ENCODE results near the gene LRMDA.

DNA sequence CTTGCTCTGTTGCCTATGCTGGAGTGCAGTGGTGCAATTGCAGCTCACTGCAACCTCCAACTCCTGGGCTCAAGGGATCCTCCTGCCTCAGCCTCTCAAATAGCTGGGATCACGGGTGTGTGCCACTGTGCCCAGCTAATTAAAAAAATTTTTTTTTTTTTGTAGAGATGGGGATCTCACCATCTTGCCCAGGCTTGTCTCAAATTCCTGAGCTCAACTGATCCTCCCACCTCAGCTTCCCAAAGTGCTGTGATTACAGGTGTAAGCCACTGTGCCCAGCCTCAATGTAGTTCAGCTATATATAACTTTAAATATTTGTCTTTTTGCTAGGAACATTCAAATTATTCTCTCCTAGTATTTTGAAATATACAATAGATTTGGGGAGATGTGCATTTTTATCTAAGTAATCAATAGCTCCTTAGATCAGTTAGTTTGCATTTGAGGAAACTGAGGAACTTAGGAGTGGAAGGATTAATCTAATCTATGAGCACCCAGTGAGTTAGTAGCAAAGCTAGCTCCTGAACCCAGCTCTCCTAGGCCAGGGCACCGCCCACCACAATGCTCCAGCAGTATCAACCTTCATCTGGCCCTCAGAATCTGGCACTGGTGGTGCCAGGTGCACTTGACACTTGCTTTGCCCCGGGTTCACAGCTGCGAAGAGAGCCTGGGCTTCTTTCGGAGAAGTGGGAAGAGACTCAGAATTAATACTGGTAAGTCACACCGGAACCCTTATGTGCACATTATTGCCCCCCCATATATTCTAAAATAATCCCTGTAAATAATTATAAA lies 5.9 kb upstream of the LRMDA start:
- TF ChIP-seq, protein P1, sequence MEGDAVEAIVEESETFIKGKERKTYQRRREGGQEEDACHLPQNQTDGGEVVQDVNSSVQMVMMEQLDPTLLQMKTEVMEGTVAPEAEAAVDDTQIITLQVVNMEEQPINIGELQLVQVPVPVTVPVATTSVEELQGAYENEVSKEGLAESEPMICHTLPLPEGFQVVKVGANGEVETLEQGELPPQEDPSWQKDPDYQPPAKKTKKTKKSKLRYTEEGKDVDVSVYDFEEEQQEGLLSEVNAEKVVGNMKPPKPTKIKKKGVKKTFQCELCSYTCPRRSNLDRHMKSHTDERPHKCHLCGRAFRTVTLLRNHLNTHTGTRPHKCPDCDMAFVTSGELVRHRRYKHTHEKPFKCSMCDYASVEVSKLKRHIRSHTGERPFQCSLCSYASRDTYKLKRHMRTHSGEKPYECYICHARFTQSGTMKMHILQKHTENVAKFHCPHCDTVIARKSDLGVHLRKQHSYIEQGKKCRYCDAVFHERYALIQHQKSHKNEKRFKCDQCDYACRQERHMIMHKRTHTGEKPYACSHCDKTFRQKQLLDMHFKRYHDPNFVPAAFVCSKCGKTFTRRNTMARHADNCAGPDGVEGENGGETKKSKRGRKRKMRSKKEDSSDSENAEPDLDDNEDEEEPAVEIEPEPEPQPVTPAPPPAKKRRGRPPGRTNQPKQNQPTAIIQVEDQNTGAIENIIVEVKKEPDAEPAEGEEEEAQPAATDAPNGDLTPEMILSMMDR (IDR thresholded peaks at IDR 0.05): no peak
- TF ChIP-seq EZH2phosphoT487 (IDR thresholded peaks at IDR 0.05) (no peak), EZH2 (IDR thresholded peaks at IDR 0.05) (no peak)

Measured in neural progenitor cell (in vitro differentiated cells).